SK-N-MC (cell line): ENCODE measurements around the gene FAM149A.

ENCODE experiments used
- DNase-seq: peaks from one replicate; pipeline ENCODE4 v3.0.0-alpha.2; 2011; ENCODE audit warnings: low read depth, low spot score
- H3K27ac ChIP-seq: fragments of 200-600 bp; sonication (generic); 2 replicates; pipeline ENCODE4 v1.5.1; 2016; ENCODE audit warnings: mixed run types
- H3K36me3 ChIP-seq: fragments of 200-600 bp; sonication (generic); 2 replicates; pipeline ENCODE4 v1.6.1; 2017; ENCODE audit warnings: antibody characterized with exemption, low read length, mixed read lengths; ENCODE audit not compliant: insufficient read depth
- H3K4me3 ChIP-seq: fragments of 200-600 bp; sonication (generic); 2 replicates; pipeline ENCODE4 v1.5.1; 2016
- H3K9ac ChIP-seq: fragments of 200-600 bp; sonication (generic); 2 replicates; pipeline ENCODE4 v1.8.0; 2017; ENCODE audit warnings: mixed run types, mixed read lengths; ENCODE audit not compliant: insufficient read length
- H3K9me3 ChIP-seq: fragments of 200-600 bp; sonication (generic); 2 replicates; pipeline ENCODE4 v1.6.1; 2017; ENCODE audit warnings: low read depth, mild to moderate bottlenecking, antibody characterized with exemption, low read length, moderate library complexity, mixed read lengths
- EZH2 ChIP-seq: fragments of 200-600 bp; sonication (generic); IDR thresholded peaks from one replicate; pipeline ENCODE4 v1.6.1; 2017; ENCODE audit warnings: antibody characterized with exemption
- FOXP2 ChIP-seq: optimal IDR thresholded peaks from 2 replicates; pipeline ENCODE3; 2011; ENCODE audit warnings: mild to moderate bottlenecking, moderate library complexity; ENCODE audit not compliant: insufficient read depth; ENCODE audit errors: extremely low read length, control extremely low read depth
- POLR2AphosphoS5 ChIP-seq: IDR thresholded peaks from 2 replicates; pipeline ENCODE4 v1.6.1; 2012; ENCODE audit warnings: mild to moderate bottlenecking, low read depth, low read length, borderline replicate concordance

Gene FAM149A

GRCh38 chr4:186217733-186218293 is 113.3 kb downstream of the FAM149A start:
- H3K4me3 ChIP-seq: no peak overlapping the region
- H3K9me3 ChIP-seq: no peaks in the 10 kb centered on the region
- H3K27ac ChIP-seq: no peak overlapping the region
- H3K9ac ChIP-seq: no peak overlapping the region
- no peaks in the 10 kb centered on the region for H3K36me3 ChIP-seq
- no peak for TF ChIP-seq EZH2
- no peak for TF ChIP-seq POLR2AphosphoS5
- no peak for TF ChIP-seq FOXP2
- DNase-seq: no peak

- no peaks in the 10 kb centered on the region for H3K36me3 ChIP-seq
- TF ChIP-seq EZH2 (no peak), POLR2AphosphoS5 (no peak), FOXP2 (no peak)
- no peak overlapping the region for H3K4me3 ChIP-seq
- DNase-seq: no peak
- H3K9me3 ChIP-seq: no peaks in the 10 kb centered on the region
- no peak overlapping the region for H3K9ac ChIP-seq
- no peak overlapping the region for H3K27ac ChIP-seq
Measured at GRCh38 chr4:186221624-186222023, 117.1 kb downstream of the FAM149A start.
